ENCODE measurements around the gene ARNT2. TPM values are rescaled to one million over a fixed set of nuclear protein-coding genes. Genes with fewer than 3 reads are reported as not detected.
A peak's percentile ranks its signal among the peaks of the same experiment; 100 is the strongest.

ARNT2 gene
- total RNA-seq, 1 experiment from 2014 or later, result 7.0 TPM

DNA sequence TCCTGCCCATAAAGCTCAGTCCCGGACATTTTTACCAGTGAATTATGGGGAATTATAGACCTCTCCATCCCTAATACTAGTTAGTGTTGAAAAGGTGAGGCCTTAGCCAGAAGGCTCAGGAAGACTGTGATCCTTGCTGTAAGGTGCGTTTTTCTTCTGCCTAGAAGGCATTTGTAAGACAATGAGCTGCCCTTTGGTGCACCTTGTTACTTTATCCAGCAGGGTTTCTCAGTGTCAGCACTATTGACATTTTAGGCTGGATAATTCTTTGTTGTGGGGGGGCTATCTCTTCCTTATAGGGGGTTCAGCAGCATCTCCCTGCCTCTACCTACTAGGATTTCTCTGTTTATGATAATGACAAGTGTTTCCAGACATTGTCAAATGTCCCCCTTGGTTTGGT, 182.8 kb downstream of the ARNT2 start:
- Mint-ChIP-seq H3K27ac (no peak overlapping the region), H3K4me3 (no peak overlapping the region), H3K36me3 (no peaks in the 10 kb centered on the region), H3K9me3 (no peaks in the 10 kb centered on the region), H3K4me1 (peaks cover 26% of the 10 kb centered on the region), H3K27me3 (ENCODE audit: low read depth) (no peaks in the 10 kb centered on the region)
- ChIA-PET POLR2A (no interaction called here), CTCF (interaction anchor here (0.6 to 2.1 kb wide), 26 partner anchors 8 to 596 kb away, joined by 3 to 24 read pairs (median 5); partner anchors contain the start of gene CEMIP)
- TF ChIP-seq RORB (CRISPR knock-in tag; IDR thresholded peaks at IDR 0.05), result no peak
- peak; percentile 87 for ATAC-seq
- DNase-seq (ENCODE audit: low spot score), result no peak

DNA sequence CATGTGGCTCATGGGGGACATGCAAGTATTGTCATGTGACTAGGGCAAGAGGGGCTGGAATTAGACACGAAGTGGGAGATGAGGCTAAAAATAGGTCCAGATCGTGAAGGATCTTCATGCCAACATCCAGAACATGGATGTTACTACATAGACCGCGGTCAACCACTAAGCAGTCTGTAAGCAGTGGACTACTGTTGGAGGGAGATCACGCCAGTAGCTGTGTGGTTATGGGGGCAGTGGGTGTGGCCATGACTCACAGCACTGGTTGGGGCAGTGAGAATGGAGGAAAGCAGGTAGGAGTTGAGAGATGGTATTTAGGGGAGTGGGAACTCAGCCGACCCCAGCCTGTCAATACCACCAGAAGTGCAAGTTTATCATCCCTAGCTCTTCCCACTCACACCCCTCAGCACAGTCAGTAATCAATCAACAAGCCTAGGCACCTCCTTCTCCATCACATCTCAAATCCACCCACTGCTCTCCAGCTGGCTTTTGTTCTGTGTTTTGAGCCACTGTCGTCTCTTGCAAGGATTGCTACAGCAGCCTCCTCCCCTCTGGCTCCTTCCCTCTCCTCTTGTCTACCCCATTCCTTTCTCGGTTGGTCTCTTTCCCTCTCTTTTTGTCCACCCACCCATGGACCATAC, 183.8 kb downstream of the ARNT2 start:
- Mint-ChIP-seq H3K27ac (no peak overlapping the region), H3K4me1 (peaks cover 26% of the 10 kb centered on the region), H3K27me3 (ENCODE audit: low read depth) (no peaks in the 10 kb centered on the region), H3K36me3 (no peaks in the 10 kb centered on the region), H3K4me3 (no peak overlapping the region), H3K9me3 (no peaks in the 10 kb centered on the region)
- no peak for TF ChIP-seq FOXK1 (CRISPR knock-in tag; IDR thresholded peaks at IDR 0.05)
- TF ChIP-seq, protein P1, sequence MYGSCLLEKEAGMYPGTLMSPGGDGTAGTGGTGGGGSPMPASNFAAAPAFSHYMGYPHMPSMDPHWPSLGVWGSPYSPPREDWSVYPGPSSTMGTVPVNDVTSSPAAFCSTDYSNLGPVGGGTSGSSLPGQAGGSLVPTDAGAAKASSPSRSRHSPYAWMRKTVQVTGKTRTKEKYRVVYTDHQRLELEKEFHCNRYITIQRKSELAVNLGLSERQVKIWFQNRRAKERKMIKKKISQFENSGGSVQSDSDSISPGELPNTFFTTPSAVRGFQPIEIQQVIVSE (CRISPR knock-in tag; IDR thresholded peaks at IDR 0.05; ENCODE audit: borderline replicate concordance), result no peak
- TF ChIP-seq, protein P2, sequence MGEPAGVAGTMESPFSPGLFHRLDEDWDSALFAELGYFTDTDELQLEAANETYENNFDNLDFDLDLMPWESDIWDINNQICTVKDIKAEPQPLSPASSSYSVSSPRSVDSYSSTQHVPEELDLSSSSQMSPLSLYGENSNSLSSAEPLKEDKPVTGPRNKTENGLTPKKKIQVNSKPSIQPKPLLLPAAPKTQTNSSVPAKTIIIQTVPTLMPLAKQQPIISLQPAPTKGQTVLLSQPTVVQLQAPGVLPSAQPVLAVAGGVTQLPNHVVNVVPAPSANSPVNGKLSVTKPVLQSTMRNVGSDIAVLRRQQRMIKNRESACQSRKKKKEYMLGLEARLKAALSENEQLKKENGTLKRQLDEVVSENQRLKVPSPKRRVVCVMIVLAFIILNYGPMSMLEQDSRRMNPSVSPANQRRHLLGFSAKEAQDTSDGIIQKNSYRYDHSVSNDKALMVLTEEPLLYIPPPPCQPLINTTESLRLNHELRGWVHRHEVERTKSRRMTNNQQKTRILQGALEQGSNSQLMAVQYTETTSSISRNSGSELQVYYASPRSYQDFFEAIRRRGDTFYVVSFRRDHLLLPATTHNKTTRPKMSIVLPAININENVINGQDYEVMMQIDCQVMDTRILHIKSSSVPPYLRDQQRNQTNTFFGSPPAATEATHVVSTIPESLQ (CRISPR knock-in tag; IDR thresholded peaks at IDR 0.05), result no peak
- no peak for TF ChIP-seq NFYB (CRISPR knock-in tag; conservative IDR thresholded peaks at IDR 0.05; ENCODE audit: low read depth)
- ChIA-PET POLR2A (no interaction called here), CTCF (interaction anchor here (0.7 to 2.1 kb wide), 18 partner anchors 8 to 382 kb away, joined by 3 to 24 read pairs (median 5); partner anchors contain the start of gene CEMIP)
- no peak for DNase-seq (ENCODE audit: low spot score)
- ATAC-seq, result no peak

DNA sequence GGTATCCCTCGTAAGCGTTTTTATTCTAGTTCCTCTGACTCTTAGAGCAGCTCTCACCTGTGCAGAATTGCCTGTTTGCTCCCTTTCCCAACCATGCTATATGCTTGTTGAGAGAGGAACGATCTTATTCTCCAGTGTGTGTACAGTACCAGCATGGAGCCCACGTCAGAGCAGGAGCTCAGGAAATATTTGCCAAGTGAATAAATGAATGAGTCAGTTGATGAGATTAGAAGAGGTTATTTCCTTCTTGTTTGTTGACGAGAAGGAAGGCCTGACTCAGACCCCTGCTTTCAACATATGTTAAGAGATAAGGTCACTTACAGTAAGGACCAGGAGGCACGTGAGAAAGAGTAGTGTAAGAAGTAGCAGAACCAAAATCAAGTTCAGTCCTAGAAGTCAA, 184.6 kb downstream of the ARNT2 start:
- Mint-ChIP-seq H3K4me1 (peaks cover 26% of the 10 kb centered on the region), H3K9me3 (no peaks in the 10 kb centered on the region)

More for the DNA sequence above, 184.6 kb downstream of the ARNT2 start:
- POLR2A ChIA-PET, result no interaction called here
- Mint-ChIP-seq H3K36me3 (no peaks in the 10 kb centered on the region), H3K27ac (no peak overlapping the region), H3K27me3 (ENCODE audit: low read depth) (no peaks in the 10 kb centered on the region), H3K4me3 (no peak overlapping the region)
- DNase-seq (ENCODE audit: low spot score) (no peak), ATAC-seq (no peak)
- CTCF ChIA-PET, result no interaction called here
- TF ChIP-seq, protein P3, sequence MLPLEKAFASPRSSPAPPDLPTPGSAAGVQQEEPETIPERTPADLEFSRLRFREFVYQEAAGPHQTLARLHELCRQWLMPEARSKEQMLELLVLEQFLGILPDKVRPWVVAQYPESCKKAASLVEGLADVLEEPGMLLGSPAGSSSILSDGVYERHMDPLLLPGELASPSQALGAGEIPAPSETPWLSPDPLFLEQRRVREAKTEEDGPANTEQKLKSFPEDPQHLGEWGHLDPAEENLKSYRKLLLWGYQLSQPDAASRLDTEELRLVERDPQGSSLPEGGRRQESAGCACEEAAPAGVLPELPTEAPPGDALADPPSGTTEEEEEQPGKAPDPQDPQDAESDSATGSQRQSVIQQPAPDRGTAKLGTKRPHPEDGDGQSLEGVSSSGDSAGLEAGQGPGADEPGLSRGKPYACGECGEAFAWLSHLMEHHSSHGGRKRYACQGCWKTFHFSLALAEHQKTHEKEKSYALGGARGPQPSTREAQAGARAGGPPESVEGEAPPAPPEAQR (CRISPR knock-in tag; IDR thresholded peaks at IDR 0.05), result no peak
- no peak for TF ChIP-seq ZNF138 (CRISPR knock-in tag; conservative IDR thresholded peaks at IDR 0.05)
- TF ChIP-seq CREB1 (CRISPR knock-in tag; IDR thresholded peaks at IDR 0.05), result no peak
- TF ChIP-seq NFYB (CRISPR knock-in tag; conservative IDR thresholded peaks at IDR 0.05; ENCODE audit: low read depth), result no peak
- TF ChIP-seq, protein P4, sequence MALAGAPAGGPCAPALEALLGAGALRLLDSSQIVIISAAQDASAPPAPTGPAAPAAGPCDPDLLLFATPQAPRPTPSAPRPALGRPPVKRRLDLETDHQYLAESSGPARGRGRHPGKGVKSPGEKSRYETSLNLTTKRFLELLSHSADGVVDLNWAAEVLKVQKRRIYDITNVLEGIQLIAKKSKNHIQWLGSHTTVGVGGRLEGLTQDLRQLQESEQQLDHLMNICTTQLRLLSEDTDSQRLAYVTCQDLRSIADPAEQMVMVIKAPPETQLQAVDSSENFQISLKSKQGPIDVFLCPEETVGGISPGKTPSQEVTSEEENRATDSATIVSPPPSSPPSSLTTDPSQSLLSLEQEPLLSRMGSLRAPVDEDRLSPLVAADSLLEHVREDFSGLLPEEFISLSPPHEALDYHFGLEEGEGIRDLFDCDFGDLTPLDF (CRISPR knock-in tag; IDR thresholded peaks at IDR 0.05), result no peak
- TF ChIP-seq GRHL2 (CRISPR knock-in tag; IDR thresholded peaks at IDR 0.05; ENCODE audit: insufficient replicate concordance, severe bottlenecking), result no peak
- TF ChIP-seq ZNF396 (CRISPR knock-in tag; IDR thresholded peaks at IDR 0.05; ENCODE audit: borderline replicate concordance), result no peak
- TF ChIP-seq SMAD3 (CRISPR knock-in tag; IDR thresholded peaks at IDR 0.05; ENCODE audit: borderline replicate concordance), result no peak
- TF ChIP-seq, protein P5, sequence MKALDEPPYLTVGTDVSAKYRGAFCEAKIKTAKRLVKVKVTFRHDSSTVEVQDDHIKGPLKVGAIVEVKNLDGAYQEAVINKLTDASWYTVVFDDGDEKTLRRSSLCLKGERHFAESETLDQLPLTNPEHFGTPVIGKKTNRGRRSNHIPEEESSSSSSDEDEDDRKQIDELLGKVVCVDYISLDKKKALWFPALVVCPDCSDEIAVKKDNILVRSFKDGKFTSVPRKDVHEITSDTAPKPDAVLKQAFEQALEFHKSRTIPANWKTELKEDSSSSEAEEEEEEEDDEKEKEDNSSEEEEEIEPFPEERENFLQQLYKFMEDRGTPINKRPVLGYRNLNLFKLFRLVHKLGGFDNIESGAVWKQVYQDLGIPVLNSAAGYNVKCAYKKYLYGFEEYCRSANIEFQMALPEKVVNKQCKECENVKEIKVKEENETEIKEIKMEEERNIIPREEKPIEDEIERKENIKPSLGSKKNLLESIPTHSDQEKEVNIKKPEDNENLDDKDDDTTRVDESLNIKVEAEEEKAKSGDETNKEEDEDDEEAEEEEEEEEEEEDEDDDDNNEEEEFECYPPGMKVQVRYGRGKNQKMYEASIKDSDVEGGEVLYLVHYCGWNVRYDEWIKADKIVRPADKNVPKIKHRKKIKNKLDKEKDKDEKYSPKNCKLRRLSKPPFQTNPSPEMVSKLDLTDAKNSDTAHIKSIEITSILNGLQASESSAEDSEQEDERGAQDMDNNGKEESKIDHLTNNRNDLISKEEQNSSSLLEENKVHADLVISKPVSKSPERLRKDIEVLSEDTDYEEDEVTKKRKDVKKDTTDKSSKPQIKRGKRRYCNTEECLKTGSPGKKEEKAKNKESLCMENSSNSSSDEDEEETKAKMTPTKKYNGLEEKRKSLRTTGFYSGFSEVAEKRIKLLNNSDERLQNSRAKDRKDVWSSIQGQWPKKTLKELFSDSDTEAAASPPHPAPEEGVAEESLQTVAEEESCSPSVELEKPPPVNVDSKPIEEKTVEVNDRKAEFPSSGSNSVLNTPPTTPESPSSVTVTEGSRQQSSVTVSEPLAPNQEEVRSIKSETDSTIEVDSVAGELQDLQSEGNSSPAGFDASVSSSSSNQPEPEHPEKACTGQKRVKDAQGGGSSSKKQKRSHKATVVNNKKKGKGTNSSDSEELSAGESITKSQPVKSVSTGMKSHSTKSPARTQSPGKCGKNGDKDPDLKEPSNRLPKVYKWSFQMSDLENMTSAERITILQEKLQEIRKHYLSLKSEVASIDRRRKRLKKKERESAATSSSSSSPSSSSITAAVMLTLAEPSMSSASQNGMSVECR (CRISPR knock-in tag; IDR thresholded peaks at IDR 0.05; ENCODE audit: borderline replicate concordance), result no peak
- TF ChIP-seq, protein P6, sequence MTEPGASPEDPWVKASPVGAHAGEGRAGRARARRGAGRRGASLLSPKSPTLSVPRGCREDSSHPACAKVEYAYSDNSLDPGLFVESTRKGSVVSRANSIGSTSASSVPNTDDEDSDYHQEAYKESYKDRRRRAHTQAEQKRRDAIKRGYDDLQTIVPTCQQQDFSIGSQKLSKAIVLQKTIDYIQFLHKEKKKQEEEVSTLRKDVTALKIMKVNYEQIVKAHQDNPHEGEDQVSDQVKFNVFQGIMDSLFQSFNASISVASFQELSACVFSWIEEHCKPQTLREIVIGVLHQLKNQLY (CRISPR knock-in tag; IDR thresholded peaks at IDR 0.05), result no peak
- no peak for TF ChIP-seq FOXP1 (CRISPR knock-in tag; IDR thresholded peaks at IDR 0.05; ENCODE audit: borderline replicate concordance)
- no peak for TF ChIP-seq GTF2I (CRISPR knock-in tag; conservative IDR thresholded peaks at IDR 0.05)
- TF ChIP-seq, protein P2 (CRISPR knock-in tag; IDR thresholded peaks at IDR 0.05), result no peak
- TF ChIP-seq, protein P7, sequence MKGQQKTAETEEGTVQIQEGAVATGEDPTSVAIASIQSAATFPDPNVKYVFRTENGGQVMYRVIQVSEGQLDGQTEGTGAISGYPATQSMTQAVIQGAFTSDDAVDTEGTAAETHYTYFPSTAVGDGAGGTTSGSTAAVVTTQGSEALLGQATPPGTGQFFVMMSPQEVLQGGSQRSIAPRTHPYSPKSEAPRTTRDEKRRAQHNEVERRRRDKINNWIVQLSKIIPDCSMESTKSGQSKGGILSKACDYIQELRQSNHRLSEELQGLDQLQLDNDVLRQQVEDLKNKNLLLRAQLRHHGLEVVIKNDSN (CRISPR knock-in tag; IDR thresholded peaks at IDR 0.05), result no peak
